GM18951 (cell line): ENCODE data around the gene ITIH5.
"Not testable (repeated sequence)": the region's sequence is repeated elsewhere in the genome, so short reads cannot be mapped to it uniquely, and the experiment has no call there.

Experiments
- POLR2A ChIP-seq: IDR thresholded peaks from 4 replicates; pipeline ENCODE4 v1.6.1; 2011; ENCODE audit warnings: mild to moderate bottlenecking; ENCODE audit not compliant: insufficient read length, insufficient read depth; ENCODE audit errors: extremely low read depth
- in situ Hi-C: fragments of 300-500 bp; cut with MboI; formaldehyde crosslinking; loops from one replicate; pipeline ENCODE4 v1.12.0; 2022; ENCODE audit warnings: low sequenced_read_pairs, mixed read lengths, inconsistent platforms; ENCODE audit not compliant: unreplicated experiment

ITIH5 gene

DNA sequence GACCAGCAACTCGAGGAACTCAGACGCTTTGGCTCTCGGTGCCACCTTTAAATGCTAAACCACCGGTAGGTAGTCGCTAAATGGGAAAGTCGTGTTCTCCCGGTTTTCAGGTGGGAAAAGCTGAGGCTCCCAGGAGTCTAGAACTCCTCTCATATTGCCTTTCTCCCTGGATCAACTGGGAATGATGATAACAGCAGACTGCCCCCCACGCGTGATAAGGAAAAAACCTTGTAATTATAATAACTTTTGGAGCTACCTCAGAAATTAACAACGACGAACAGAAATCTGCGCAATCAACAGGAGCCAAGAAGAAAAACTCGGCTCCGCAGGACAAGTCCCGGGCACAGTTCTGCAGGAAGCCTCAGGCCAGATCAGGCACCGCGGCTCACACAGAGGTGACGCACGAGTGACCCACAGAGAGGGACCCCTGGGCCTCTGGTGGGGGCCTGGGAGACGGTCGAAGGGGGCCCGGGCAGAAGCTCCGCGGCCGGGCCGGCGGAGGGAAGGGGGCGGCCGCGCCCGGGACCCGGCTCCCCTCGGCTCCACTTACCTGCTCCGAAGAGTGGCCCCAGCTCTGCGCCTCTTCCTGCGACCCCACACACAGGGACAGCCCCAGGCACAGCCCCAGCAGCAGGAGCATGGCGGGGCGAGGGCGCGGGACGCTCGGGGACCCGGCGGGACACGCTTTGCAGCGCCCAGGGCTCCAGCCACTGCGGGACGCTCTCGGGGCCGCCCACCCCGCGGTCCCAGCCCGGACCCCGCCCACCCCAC is at the start of gene ITIH5:
Gene ITIH5 (minus strand): TSS at position 714 of the 771 bp plus-strand sequence. CDS start 74 bp downstream, at position 640.
- no peak for TF ChIP-seq POLR2A
- in situ Hi-C loops, result no loop called here

DNA sequence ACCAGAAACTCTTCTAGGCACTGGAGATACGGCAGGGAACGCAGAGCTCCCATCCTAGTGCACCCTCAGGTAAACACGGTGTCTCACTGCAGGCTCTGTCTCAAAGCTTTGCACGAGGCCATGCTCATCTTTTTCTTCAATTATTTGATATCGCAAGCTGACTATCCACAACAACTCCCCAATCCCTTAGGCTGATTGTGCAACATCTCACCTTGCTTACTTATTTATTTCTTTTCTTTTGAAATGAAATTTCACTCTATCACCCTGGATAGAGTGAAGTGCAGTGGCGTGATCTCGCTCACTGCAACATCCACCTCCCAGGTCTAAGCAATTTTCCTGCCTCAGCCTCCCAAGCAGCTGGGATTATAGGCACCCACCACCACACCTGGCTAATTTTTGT is 48.7 kb upstream of the ITIH5 start:
- no peak for TF ChIP-seq POLR2A
- in situ Hi-C loops, result no loop called here

DNA sequence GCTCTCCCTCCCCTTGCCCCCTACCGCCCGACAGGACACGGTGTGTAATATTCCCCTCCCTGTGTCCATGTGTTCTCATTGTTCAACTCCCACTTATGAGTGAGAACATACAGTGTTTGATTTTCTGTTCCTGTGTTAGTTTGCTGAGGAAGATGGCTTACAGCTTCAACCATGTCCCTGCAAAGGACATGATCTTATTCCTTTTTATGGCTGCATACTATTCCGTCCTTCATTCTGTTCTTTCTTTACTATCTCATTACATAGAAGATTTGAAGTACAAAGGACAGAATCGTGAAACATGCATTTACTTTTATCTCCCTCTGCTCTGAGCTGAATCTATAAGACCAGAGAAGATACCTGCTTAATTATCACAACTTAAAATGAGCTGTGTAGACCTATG is 44.3 kb upstream of the ITIH5 start:
- in situ Hi-C loops, result not testable (repeated sequence)

DNA sequence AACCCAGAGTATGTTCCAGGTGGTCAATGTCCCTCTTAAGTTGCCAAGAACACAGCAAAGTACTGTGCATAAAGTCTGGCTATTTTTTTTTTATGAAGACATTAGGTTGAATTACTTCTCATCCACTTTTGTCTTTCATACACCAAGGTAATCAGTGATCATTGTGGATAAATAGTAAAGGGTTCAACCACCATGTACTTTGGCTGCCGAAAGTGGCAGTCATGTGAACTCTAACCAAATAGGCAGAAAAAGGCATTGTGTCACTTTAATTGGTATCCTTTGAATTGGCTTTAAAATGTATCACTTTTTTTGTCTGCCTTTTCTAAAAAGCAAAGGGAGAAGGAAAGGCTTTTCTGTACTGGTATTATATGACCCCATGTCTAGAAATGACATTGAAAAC is 43.7 kb upstream of the ITIH5 start:
- no peak for TF ChIP-seq POLR2A

DNA sequence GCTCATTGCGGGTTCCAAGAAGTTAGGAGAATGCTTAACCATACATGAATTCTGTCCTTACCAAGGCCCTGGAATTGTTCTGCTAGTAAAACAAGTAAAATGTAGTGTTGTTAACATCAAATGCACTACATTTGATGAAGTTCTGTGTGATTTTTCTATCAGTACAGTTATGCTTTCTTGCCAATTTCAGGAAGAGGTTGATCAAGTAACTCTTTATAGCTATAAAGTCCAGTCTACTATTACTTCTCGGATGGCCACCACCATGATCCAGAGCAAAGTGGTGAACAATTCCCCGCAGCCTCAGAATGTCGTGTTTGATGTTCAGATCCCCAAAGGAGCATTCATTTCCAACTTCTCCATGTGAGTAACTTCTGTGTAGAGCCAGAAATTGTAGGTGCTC is 42.1 kb upstream of the ITIH5 start:
- no peak for TF ChIP-seq POLR2A
- in situ Hi-C loops, result no loop called here

More for the DNA sequence above, 43.7 kb upstream of the ITIH5 start:
- in situ Hi-C loops, result no loop called here

DNA sequence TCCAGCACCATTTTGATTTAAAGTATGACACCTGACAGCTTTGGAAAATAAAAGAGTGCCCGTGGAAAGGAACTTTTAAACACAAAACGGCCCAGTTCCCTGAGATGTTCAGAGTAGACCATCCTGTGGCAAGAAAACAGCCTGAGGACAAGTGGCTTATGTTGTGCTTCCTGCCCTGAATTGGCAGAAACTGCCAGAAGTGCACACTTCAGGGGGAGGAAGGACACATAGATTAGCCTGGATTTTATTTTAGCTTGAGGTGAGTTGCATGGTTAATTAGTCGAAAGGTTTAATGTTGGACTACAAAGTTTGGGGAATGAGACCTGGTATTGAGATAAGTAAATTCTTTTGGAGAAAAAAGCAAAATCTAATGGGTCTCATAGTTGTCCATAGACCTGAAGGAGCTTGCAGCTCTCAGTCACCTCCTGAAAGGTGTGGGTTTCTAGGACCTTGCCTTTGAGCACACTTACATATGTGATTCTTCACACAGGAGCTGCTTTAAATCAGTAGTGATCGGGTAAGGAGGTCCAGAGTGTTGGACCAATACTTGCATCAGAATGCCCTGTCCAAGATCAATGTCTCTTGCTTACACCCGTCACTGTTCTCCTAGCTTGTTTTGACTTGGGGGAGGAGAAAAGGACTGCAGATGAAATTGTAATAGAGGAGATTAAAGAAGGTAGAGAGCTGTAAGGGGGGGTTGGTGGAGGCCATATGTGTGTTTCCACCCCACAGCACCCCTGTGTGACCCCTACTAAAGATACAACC is 41.3 kb upstream of the ITIH5 start:
- no peak for TF ChIP-seq POLR2A
- in situ Hi-C loops, result no loop called here

DNA sequence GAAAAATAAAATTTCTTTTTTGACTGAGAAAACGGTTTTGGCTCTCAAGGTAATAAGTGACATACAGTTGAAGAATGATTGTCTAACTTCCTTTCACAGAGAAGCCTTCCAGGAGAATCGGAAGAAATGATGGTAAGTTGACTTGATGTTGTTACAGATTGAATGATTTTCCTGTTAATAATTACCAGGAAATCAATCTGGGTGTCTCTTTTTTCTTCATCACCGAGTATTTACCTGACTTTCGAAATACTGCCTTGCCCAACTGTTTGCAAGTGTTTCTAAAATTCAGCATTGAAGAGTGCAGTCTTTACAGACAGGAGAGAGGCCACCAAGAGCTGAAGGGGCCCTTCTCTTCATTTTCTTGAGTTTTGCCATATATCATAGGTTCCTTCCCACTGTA is 40.3 kb upstream of the ITIH5 start:
- TF ChIP-seq POLR2A, result no peak
- in situ Hi-C loops, result no loop called here

DNA sequence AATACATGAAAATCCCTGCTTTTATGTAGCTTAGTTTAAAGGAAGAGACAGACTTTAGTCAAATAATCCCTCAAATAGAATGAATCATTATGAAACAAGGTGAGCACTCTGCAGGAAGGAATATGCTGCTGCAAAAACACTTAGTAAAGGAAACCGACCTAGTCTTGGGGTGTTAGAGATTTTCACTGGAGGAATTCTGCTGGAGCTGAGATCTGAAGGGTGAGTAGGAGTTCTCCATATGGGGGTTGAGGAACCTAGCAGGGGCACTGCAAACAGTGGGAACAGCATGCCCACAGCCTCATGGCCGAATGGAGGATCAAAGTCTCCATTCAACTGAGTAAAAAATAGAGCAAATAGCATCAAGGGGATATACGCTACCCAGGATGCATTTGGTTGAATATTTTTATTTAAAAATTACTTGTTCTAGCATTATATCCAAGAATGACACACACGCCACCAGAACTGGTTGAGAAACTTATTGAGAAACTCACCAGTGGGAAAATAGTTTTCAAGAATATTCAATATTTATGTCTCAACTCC is 39.8 kb upstream of the ITIH5 start:
- TF ChIP-seq POLR2A, result no peak
- in situ Hi-C loops, result no loop called here

DNA sequence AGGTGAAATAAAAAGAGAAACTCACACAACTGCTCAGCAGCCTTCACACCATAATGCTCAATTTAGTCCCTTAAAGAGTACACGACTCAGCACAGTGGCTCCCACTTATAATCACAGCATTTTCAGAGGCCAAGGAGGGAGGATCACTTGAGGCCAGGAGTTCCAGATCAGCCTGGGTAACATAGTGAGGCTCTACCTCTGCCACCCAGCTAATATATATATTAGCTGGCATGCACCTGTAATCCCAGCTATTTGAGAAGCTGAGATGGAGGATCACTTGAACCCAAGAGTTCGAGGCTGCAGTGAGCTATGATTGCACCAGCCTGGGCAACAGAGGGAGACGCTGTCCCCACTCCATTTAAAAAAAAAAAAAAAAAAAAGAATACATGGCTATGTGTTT is 38.6 kb upstream of the ITIH5 start:
- in situ Hi-C loops, result no loop called here
- TF ChIP-seq POLR2A, result no peak

DNA sequence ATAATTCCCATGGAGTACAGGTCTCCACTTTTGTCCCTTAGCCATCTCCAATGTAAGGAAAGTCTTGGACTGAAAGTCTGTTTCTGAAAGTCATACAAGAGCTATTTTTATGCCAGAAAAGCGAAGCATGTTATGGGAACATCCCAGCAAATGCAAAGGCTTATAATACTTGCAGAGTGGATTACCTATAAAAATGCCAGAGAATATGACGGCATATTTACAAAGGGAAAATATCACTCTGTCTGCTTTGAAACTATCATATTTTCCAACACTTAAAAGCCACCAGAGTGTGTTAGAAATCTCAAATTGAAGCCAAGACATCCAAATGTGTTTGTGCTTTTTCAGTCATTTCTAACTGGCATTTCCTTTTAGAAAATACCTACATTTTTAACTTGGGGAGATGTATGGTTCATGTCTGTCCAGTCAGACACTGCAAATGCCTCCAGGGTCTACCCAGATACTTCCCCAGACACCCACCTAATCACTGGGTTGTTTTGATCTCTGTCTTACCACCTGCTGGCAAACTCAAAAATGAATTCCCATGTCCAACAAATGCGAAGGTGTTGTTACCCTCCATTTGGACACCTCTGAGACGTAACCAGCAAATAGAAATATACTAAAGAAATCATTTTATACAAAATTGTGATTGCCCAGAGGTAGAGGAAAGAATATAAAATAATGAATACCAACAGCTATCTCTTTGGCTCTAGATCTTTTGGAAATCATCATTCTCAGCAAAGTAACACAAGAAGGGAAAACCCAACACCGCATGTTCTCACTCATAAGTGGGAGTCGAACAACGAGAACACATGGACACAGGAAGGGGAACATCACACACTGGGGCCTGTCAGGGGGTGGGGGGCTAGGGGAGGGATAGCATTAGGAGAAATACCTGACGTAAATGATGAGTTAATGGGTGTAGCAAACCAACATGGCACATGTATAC is 37.6 kb upstream of the ITIH5 start:
- TF ChIP-seq POLR2A, result no peak
- in situ Hi-C loops, result no loop called here

DNA sequence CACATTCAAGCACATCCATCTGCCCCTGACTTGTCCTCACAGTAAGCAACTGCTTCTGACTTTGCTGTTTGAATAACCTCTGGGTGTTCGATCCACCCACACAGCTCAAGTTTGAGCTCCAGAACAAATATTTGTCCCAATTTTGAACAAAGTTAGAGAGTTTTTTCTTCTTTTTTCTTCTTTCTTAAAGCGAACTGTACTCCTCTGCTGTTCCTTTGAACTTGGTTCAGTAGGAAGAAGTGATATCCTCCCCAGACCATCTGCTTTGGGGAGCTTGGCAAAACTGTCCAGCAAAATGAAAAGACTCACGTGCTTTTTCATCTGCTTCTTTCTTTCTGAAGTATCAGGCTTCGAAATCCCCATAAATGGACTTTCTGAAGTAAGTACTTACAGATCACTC is 36.4 kb upstream of the ITIH5 start, which contains the start of gene ITIH2:
Gene ITIH2 (plus strand): TSS at position 177 of the 400 bp plus-strand sequence. CDS start 119 bp downstream, at position 296.
- TF ChIP-seq POLR2A, result no peak
- in situ Hi-C loops, result no loop called here

DNA sequence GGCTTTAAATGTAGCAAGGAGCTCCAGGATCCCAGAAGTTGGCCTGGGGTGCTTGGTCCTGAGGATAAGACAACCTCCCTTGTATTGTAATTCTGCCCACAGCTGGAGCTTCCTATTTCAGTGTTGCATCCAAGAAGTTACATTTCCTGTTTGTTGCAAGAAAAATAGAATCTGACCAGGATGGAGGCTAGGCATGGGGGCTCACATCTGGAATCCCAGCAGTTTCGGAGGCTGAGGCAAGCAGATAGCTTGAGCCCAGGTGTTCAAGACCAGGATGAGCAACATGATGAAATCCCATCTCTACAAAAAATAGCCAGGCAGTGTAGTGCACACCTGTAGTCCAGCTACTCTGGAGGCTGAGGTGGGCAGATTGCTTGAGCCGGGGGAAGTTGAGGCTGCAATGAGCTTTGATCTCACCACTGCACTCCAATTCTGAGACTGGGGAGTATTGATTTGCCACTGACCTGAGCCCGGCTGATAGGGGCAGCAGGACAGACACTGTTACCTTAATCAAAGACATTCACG is 35.6 kb upstream of the ITIH5 start:
- in situ Hi-C loops, result no loop called here
- no peak for TF ChIP-seq POLR2A
